Activated CD4-positive, alpha-beta T cell treated with anti-CD3 and anti-CD28 coated beads for 24 hours (primary cell): ENCODE measurements around the gene CDH4.

Experiments
- DNase-seq, 2 donors: peaks; one replicate each; pipeline ENCODE4 v3.0.0-alpha.2; 2020; ENCODE audit warnings: low read depth in 2 of 2

Gene CDH4

GRCh38 chr20:61251529-61252393, at the start of gene CDH4:
Gene CDH4 (plus strand): TSS chr20:61252261.
- DNase-seq: no peak

GRCh38 chr20:61203320-61203719, 48.7 kb upstream of the CDH4 start:
- no peak for DNase-seq

GRCh38 chr20:61204206-61204605, 47.9 kb upstream of the CDH4 start:
- DNase-seq: no peak

- DNase-seq: no peak
Measured at GRCh38 chr20:61205769-61206168, 46.3 kb upstream of the CDH4 start.

GRCh38 chr20:61210862-61211261, 41.2 kb upstream of the CDH4 start:
- DNase-seq: no peak

GRCh38 chr20:61217848-61218247, 34.2 kb upstream of the CDH4 start:
- no peak for DNase-seq

GRCh38 chr20:61219021-61219431, 33.0 kb upstream of the CDH4 start:
- DNase-seq: no peak

- no peak for DNase-seq
Measured at GRCh38 chr20:61220131-61220530, 31.9 kb upstream of the CDH4 start.

GRCh38 chr20:61220626-61221325, 31.3 kb upstream of the CDH4 start:
- no peak for DNase-seq

- DNase-seq: no peak
Measured at GRCh38 chr20:61222699-61223098, 29.4 kb upstream of the CDH4 start.

GRCh38 chr20:61223121-61223520, 28.9 kb upstream of the CDH4 start:
- DNase-seq: no peak

GRCh38 chr20:61230166-61230565, 21.9 kb upstream of the CDH4 start:
- no peak for DNase-seq

GRCh38 chr20:61233590-61233989, 18.5 kb upstream of the CDH4 start:
- DNase-seq: no peak

GRCh38 chr20:61234224-61234890, 17.7 kb upstream of the CDH4 start:
- no peak for DNase-seq

- DNase-seq: no peak
Measured at GRCh38 chr20:61236713-61237112, 15.3 kb upstream of the CDH4 start.

- no peak for DNase-seq
Measured at GRCh38 chr20:61238813-61239212, 13.2 kb upstream of the CDH4 start.

- DNase-seq: no peak
Measured at GRCh38 chr20:61240814-61241213, 11.2 kb upstream of the CDH4 start.

GRCh38 chr20:61244213-61244612, 7.8 kb upstream of the CDH4 start:
- DNase-seq: no peak

GRCh38 chr20:61246269-61246668, 5.8 kb upstream of the CDH4 start:
- DNase-seq: no peak

GRCh38 chr20:61249626-61250025, 2.4 kb upstream of the CDH4 start:
- no peak for DNase-seq

GRCh38 chr20:61252601-61253263, 671 bp downstream of the CDH4 start:
- DNase-seq: no peak

GRCh38 chr20:61253264-61253639, 1.2 kb downstream of the CDH4 start:
- DNase-seq: no peak
